Heart left ventricle (tissue), 16 donors: ENCODE data around the gene MYH7. TPM values are rescaled to one million over a fixed set of nuclear protein-coding genes. Genes with fewer than 3 reads are reported as not detected.

Experiments used
- ATAC-seq, 4 donors: fragments of 200-7000 bp; cut with Tn5 transposase; one replicate each; pipeline ENCODE4 v1.9.1; 2020 to 2022; ENCODE audit warnings: moderate library complexity in 4 of 4, mild to moderate bottlenecking in 3 of 4, moderate number of reproducible peaks in 1 of 4
- DNase-seq, 5 donors: peaks; one replicate each; pipeline ENCODE4 v3.0.0-alpha.2; 2020
- H3K27ac ChIP-seq, 12 donors: fragments of 200-600 bp; sonication (generic) in 4 of 12; one replicate each; pipeline versions ENCODE4 v1.5.0 to v1.8.0; 2016 to 2022; ENCODE audit warnings: mild to moderate bottlenecking in 2 of 12
- H3K27me3 ChIP-seq, 9 donors: fragments of 200-600 bp; sonication (generic) in 2 of 9; one replicate each; pipeline versions ENCODE4 v1.5.1 to v1.8.0; 2016 to 2022; ENCODE audit warnings: mild to moderate bottlenecking in 3 of 9
- H3K36me3 ChIP-seq, 9 donors: fragments of 200-600 bp; sonication (generic) in 2 of 9; one replicate each; pipeline versions ENCODE4 v1.5.0 to v1.8.0; 2018 to 2022; ENCODE audit warnings: mild to moderate bottlenecking in 2 of 9
- H3K4me1 ChIP-seq, 12 donors: fragments of 200-600 bp; sonication (generic) in 4 of 12; one replicate each; pipeline versions ENCODE4 v1.5.0 to v1.8.0; 2016 to 2022; ENCODE audit warnings: mild to moderate bottlenecking in 3 of 12
- H3K4me3 ChIP-seq, 12 donors: fragments of 200-600 bp; sonication (generic) in 4 of 12; one replicate each; pipeline versions ENCODE4 v1.5.0 to v1.8.0; 2017 to 2022; ENCODE audit warnings: mild to moderate bottlenecking in 9 of 12, moderate library complexity in 4 of 12
- H3K9me3 ChIP-seq, 12 donors: fragments of 200-600 bp; sonication (generic) in 4 of 12; one replicate each; pipeline versions ENCODE4 v1.5.0 to v1.8.0; 2016 to 2022; ENCODE audit warnings: mild to moderate bottlenecking in 1 of 12
- CTCF ChIP-seq, 12 donors: fragments of 200-600 bp; sonication (generic) in 4 of 12; IDR thresholded peaks; one replicate each; pipeline versions ENCODE4 v1.5.0 to v1.8.0; 2018 to 2022; ENCODE audit warnings: antibody characterized with exemption in 12 of 12, mild to moderate bottlenecking in 5 of 12
- POLR2A ChIP-seq, 2 donors: fragments of 450-650 bp; IDR thresholded peaks; one replicate each; pipeline ENCODE4 v1.6.1; 2017; ENCODE audit warnings: antibody characterized with exemption in 2 of 2, mild to moderate bottlenecking in 2 of 2, moderate library complexity in 2 of 2
- WGBS, 4 donors: extraction: QIAGEN DNeasy Blood & Tissue Kit in 2 of 4; methylation state at CpG; one replicate each; pipeline versions ENCODE4 v1.1.5 to v1.1.7; 2013 to 2018; 5-methylcytosine and 5-hydroxymethylcytosine counted together
- intact Hi-C, 10 donors: fragments of 100-400 bp; cut with DNase I; formaldehyde crosslinking; loops; one replicate each; pipeline versions ENCODE4 v1.11.1 to v1.14.2; 2022
- polyA plus RNA-seq, 2 donors: library from polyadenylated mRNA; stranded (reverse); fragments of 200-250 nt; gene quantifications; one replicate each; pipeline ENCODE4 v1.2.3, GENCODE V29; 2013
- total RNA-seq, 9 donors: library from RNA; depleted of rRNA in 2 of 9; stranded (reverse); fragments of >200 nt in 2 of 9; fragmentation: NEBNext Ultra II Directional in 3 of 9; extraction: Animal tissue kit (Norgen Biotek cat#: 25700) in 3 of 9; gene quantifications; one replicate each; pipeline versions ENCODE4 v1.1.0 to v1.2.4, GENCODE V29; 2016 to 2023
- donor health status: ischemic (EF 13 %, LVEDD 7.1; RV severe dilation, severe dysfunction).
- donor health status: healthy with polysubstance abuse.
- donor health status: DM: no; HTN: yes; CAD: no.
- donor health status: DM: no; HTN: no; CAD: no.
- donor health status: ischemic (EF 25% LVEDD 6.9; RV normal size, moderate dysfunction).
- donor health status: ischemic (EF 25% LVEDD 5.7; RV mildly dilated, moderate dysfunction).
- donor health status: healthy.
- donor health status: DM: yes; HTN: yes; CAD: no.
- donor health status: ischemic (EF 35%, LVEDD 5.7; RV mildly dilated, moderate dysfunction).
- donor health status: nonischemic (EF 11% LVEDD 7.7; RV severe dilation, severe dysfunction).
- donor health status: DM: yes; HTN: yes; CAD: no.
- donor health status: PGD.
- donor health status: ischemic (EF 29% LVEDD 5.4; RV normal size, mild dysfunction).
- donor health status: nonischemic (EF 23%, LVEDD 6.1; RV moderate dilation, normal function).

Gene MYH7
- total and polyA plus RNA-seq, 11 donors, result 727 to 23,825 (median 14,589) TPM

- 44 to 49% (median 44%) methylated on average over 4 of the region's 4 CpGs for WGBS, 4 donors
- Histone ChIP-seq H3K4me1 (peaks cover 0 to 47% (median 18%) of the 10 kb centered on the region in 12 donors), H3K27me3 (peaks cover 0 to 6% (median 0%) of the 10 kb centered on the region in 9 donors), H3K4me3 (no peak overlapping the region), H3K36me3 (no peaks in the 10 kb centered on the region), H3K27ac (peak overlapping the region in 8 of 12 donors; percentile 6 to 97 (median 78)), H3K9me3 (no peaks in the 10 kb centered on the region)
- TF ChIP-seq CTCF (IDR thresholded peaks at IDR 0.05), result no peak
- TF ChIP-seq POLR2A (IDR thresholded peaks at IDR 0.05), result no peak
- ATAC-seq, result peak in 1 of 4 donors; percentile 15
- DNase-seq, result no peak
- intact Hi-C loops, result loop anchor here in 7 of 10 donors (2.0 to 10.0 kb wide), 6 partner anchors 38 to 119 kb away; partner anchors contain the start of gene MYH6 (in 1 of the 7)
Observed at GRCh38 chr14:23445773-23446172, 10.3 kb upstream of the MYH7 start.

GRCh38 chr14:23444314-23444713, 8.9 kb upstream of the MYH7 start:
- H3K27ac ChIP-seq, result peak overlapping the region in 8 of 12 donors; percentile 67 to 97 (median 92)
- 31 to 41% (median 34%) methylated on average over 1 of the region's 1 CpG for WGBS, 4 donors

GRCh38 chr14:23443881-23444280, 8.4 kb upstream of the MYH7 start:
- H3K27ac ChIP-seq, result peak overlapping the region in 8 of 12 donors; percentile 67 to 97 (median 92)
- H3K36me3 ChIP-seq, result no peaks in the 10 kb centered on the region
- DNase-seq, result no peak
- peak overlapping the region in 9 of 12 donors; percentile 14 to 45 (median 30) for H3K4me3 ChIP-seq
- TF ChIP-seq CTCF (IDR thresholded peaks at IDR 0.05), result no peak
- TF ChIP-seq POLR2A (IDR thresholded peaks at IDR 0.05), result no peak
- no peaks in the 10 kb centered on the region for H3K27me3 ChIP-seq
- WGBS, 4 donors, result 42 to 50% (median 46%) methylated on average over 6 of the region's 6 CpGs
- intact Hi-C loops, result loop anchor here in 3 of 10 donors (2.0 to 10.0 kb wide), 3 partner anchors 35 to 59 kb away; partner anchors contain the start of gene MYH6 (in 2 of the 3)
- no peaks in the 10 kb centered on the region for H3K9me3 ChIP-seq
- peaks cover 0 to 55% (median 27%) of the 10 kb centered on the region in 12 donors for H3K4me1 ChIP-seq
- ATAC-seq, result peak in 1 of 4 donors; percentile 3

More at GRCh38 chr14:23444314-23444713, 8.9 kb upstream of the MYH7 start:
- intact Hi-C loops, result loop anchor here in 2 of 10 donors (5.0 to 10.0 kb wide), 2 partner anchors 37 to 60 kb away; partner anchors contain the start of gene MYH6 (in 1 of the 2)
- peaks cover 0 to 51% (median 24%) of the 10 kb centered on the region in 12 donors for H3K4me1 ChIP-seq
- no peaks in the 10 kb centered on the region for H3K9me3 ChIP-seq
- ATAC-seq (peak in 3 of 4 donors; percentile 23 to 31 (median 27)), DNase-seq (no peak)
- peak overlapping the region in 9 of 12 donors; percentile 14 to 45 (median 30) for H3K4me3 ChIP-seq
- no peaks in the 10 kb centered on the region for H3K27me3 ChIP-seq
- TF ChIP-seq CTCF (IDR thresholded peaks at IDR 0.05), result no peak
- no peak for TF ChIP-seq POLR2A (IDR thresholded peaks at IDR 0.05)
- H3K36me3 ChIP-seq, result no peaks in the 10 kb centered on the region

GRCh38 chr14:23443411-23443812, 8.0 kb upstream of the MYH7 start:
- DNase-seq (peak in 4 of 5 donors; percentile 73 to 85 (median 80)), ATAC-seq (peak; percentile 68 to 78 (median 76))
- H3K9me3 ChIP-seq, result no peaks in the 10 kb centered on the region
- H3K27me3 ChIP-seq, result no peaks in the 10 kb centered on the region
- intact Hi-C loops, result loop anchor here in 3 of 10 donors (2.0 to 10.0 kb wide), 3 partner anchors 35 to 59 kb away; partner anchors contain the start of gene MYH6 (in 2 of the 3)
- WGBS, 4 donors, result 35 to 43% (median 40%) methylated on average over 11 of the region's 11 CpGs
- peaks cover 0 to 60% (median 28%) of the 10 kb centered on the region in 12 donors for H3K4me1 ChIP-seq
- TF ChIP-seq CTCF (IDR thresholded peaks at IDR 0.05), result no peak
- TF ChIP-seq POLR2A (IDR thresholded peaks at IDR 0.05), result no peak
- H3K36me3 ChIP-seq, result no peaks in the 10 kb centered on the region
- H3K27ac ChIP-seq, result peak overlapping the region in 8 of 12 donors; percentile 72 to 97 (median 92)
- H3K4me3 ChIP-seq, result peak overlapping the region in 9 of 12 donors; percentile 14 to 46 (median 33)
